Measurements from ENCODE around the gene CCDC57.

The CCDC57 gene

DNA sequence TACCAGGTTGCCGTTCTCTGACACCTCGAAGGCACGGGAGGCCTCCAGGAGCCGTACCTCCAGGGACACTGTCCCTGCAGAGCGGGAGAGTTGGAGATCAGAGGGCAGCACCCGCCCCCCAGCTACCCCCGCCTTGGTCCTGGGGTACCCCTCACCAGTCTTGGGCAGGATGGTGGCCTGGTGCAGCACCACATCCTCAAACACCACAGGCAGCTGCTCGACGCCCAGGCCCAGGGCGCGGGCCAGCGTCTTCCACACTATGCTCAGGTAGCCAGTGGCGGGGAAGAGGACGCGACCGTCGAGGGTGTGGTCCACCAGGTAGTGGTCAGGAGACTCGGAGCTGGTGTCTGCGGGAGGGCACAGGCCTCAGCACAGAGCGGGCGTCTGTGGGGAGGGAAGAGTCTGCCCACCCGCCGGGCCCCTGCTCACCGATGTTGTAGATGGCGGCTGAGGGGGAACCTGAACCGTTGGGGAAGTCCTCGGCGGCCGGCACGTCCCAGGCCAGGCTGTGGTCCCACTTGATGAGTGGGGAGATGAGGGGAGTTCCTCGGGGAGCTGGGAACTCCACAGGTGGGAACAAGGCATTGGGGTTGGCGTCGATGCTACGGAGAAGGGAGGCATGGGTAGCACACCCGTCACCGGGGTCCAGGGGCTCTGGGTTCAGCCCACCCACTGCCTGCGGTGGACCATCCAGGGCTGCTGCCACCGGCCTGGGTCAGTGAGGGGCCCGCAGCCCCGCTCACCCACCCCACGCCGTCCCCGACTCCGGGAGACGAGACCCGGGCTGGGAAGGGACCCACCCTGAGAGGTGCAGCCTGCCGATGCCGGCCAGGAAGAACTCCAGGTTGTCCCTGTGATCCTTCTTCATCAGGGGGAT is 124.4 kb downstream of the CCDC57 start:
- H4K20me1 ChIP-seq (ENCODE audit: insufficient read depth, low read length): no peaks in the 10 kb centered on the region

DNA sequence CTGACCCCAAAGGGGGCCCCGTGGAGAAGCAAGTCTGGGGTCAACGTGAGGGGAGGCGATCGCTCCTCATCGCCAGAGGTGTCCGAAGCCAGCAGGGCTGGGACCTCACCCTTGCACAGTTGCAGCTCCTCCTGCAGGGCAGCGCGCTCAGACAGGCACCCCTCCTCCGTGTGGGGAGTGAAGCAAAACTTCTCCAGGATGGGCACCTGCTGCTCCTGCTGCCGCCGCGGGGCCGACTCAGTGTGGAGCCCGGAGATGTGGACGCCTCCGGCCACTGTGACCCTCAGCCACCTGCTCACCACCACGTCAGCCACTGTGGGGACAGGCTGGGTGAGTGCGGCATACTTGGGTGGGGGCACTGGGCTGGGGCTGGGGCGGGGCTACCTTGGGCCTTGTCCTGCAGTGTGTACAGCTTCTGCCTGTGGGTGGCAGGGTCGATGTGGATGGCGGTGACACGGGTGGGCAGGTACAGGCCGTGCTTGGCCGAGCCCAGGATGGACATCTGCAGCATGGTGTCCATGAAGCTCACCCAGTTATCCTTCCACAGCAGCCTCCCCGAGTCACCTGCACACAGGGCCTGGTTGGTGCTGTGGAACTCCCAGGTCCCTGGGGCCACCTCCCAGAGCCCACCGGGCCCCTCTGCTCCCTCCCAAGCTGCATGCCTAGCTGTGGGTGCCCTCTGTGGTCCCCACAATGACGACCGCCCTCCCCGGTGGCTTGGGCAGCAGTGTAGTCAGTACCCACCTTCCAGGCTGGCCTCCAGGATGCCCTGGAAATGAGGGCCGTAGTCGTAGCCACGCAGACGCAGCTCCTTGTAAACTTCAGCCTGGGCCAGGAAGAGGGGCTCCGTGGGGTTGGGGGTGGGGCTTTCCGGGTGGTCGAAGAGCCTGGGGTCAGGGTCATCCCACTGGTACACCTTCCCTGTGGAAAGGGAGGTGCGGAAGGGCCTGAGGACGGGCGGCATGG is 125.4 kb downstream of the CCDC57 start:
- no peak overlapping the region for H3K4me2 ChIP-seq (ENCODE audit: low read depth, low read length)
- DNase-seq: no peak
- H3K4me3 ChIP-seq (ENCODE audit: low read length): no peak overlapping the region
- no peaks in the 10 kb centered on the region for H3K9me2 ChIP-seq (replicated peaks; ENCODE audit: insufficient read depth, low read length)
- peaks cover 11% of the 10 kb centered on the region for H3K36me3 ChIP-seq (replicated peaks; ENCODE audit: insufficient read depth, low read length)
- no peak overlapping the region for H2AFZ ChIP-seq (ENCODE audit: low read length)
- TF ChIP-seq EZH2 (optimal IDR thresholded peaks at IDR 0.05; ENCODE audit: low read depth, low read length) (no peak), EZH2phosphoT487 (IDR thresholded peaks at IDR 0.05; ENCODE audit: low read length) (no peak)
- TF ChIP-seq, protein P1, sequence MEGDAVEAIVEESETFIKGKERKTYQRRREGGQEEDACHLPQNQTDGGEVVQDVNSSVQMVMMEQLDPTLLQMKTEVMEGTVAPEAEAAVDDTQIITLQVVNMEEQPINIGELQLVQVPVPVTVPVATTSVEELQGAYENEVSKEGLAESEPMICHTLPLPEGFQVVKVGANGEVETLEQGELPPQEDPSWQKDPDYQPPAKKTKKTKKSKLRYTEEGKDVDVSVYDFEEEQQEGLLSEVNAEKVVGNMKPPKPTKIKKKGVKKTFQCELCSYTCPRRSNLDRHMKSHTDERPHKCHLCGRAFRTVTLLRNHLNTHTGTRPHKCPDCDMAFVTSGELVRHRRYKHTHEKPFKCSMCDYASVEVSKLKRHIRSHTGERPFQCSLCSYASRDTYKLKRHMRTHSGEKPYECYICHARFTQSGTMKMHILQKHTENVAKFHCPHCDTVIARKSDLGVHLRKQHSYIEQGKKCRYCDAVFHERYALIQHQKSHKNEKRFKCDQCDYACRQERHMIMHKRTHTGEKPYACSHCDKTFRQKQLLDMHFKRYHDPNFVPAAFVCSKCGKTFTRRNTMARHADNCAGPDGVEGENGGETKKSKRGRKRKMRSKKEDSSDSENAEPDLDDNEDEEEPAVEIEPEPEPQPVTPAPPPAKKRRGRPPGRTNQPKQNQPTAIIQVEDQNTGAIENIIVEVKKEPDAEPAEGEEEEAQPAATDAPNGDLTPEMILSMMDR (IDR thresholded peaks at IDR 0.05; ENCODE audit: low read length): no peak
- H3K9me3 ChIP-seq (replicated peaks; ENCODE audit: insufficient read depth, low read length): no peaks in the 10 kb centered on the region
- H3K4me1 ChIP-seq (ENCODE audit: low read length): no peaks in the 10 kb centered on the region
- H3K27ac ChIP-seq (ENCODE audit: low read length): no peak overlapping the region
- H4K20me1 ChIP-seq (ENCODE audit: insufficient read depth, low read length): no peaks in the 10 kb centered on the region
- H3K79me2 ChIP-seq (ENCODE audit: low read length): peaks cover 17% of the 10 kb centered on the region; the same call in 1 of the 2 replicates
- no peak overlapping the region for H3K9ac ChIP-seq (ENCODE audit: low read length)
- H3K27me3 ChIP-seq (replicated peaks; ENCODE audit: insufficient read depth, low read length): no peaks in the 10 kb centered on the region
- no peaks in the 10 kb centered on the region for H3F3A ChIP-seq (ENCODE audit: insufficient read depth, low read length)

More for the DNA sequence above, 124.4 kb downstream of the CCDC57 start:
- H3K27me3 ChIP-seq (replicated peaks; ENCODE audit: insufficient read depth, low read length): no peaks in the 10 kb centered on the region
- TF ChIP-seq, protein P1 (IDR thresholded peaks at IDR 0.05; ENCODE audit: low read length): no peak
- no peak for TF ChIP-seq EZH2phosphoT487 (IDR thresholded peaks at IDR 0.05; ENCODE audit: low read length)
- no peak for TF ChIP-seq EZH2 (optimal IDR thresholded peaks at IDR 0.05; ENCODE audit: low read depth, low read length)
- no peak overlapping the region for H3K4me3 ChIP-seq (ENCODE audit: low read length)
- peaks cover 14% of the 10 kb centered on the region for H3K36me3 ChIP-seq (replicated peaks; ENCODE audit: insufficient read depth, low read length)
- H2AFZ ChIP-seq (ENCODE audit: low read length): no peak overlapping the region
- H3K27ac ChIP-seq (ENCODE audit: low read length): no peak overlapping the region
- H3K4me2 ChIP-seq (ENCODE audit: low read depth, low read length): no peak overlapping the region
- H3F3A ChIP-seq (ENCODE audit: insufficient read depth, low read length): no peaks in the 10 kb centered on the region
- no peak for DNase-seq
- H3K4me1 ChIP-seq (ENCODE audit: low read length): no peaks in the 10 kb centered on the region
- no peaks in the 10 kb centered on the region for H3K9me3 ChIP-seq (replicated peaks; ENCODE audit: insufficient read depth, low read length)
- no peaks in the 10 kb centered on the region for H3K9me2 ChIP-seq (replicated peaks; ENCODE audit: insufficient read depth, low read length)
- H3K9ac ChIP-seq (ENCODE audit: low read length): no peak overlapping the region
- H3K79me2 ChIP-seq (ENCODE audit: low read length): peaks cover 21% of the 10 kb centered on the region

DNA sequence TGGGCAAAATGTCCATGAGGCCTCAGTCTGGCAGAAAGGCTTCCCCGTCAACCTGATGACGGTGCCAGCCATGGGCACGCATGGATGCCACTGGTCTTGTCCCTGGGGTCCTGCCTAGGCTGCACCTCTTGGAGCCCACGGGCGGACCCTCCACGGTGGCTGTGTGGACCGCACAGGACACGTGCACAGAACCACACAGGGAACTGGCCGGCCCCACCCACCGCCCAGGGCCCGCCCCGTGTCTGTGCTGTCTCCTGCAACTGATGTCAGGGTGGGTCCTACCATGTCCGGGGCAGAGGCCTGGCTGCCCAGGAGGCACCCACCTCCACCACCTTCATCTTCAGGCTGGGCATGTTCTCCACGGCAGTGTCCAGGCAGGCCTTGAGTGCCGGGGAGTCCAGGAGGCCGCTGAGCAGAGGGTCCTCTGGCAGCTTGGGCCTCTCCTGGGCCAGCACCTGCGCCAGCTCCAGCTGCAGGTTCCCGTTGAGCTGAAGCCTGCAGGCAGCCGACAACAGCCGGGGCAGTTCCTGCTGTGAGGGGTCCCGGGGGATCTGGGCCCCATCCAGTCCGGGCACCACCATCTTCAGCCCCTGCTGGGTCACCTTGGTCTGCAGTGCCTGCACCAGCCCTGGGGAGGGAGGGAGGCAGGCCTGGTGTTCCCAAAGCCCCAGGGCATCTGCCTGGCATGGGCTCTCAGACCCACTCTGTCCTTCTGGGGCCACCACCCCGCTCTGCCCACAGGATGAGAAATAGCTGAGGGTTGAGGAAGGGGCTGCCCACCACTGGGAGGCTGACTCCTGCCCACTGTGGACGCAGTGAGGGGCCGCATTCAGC is 126.5 kb downstream of the CCDC57 start:
- no peaks in the 10 kb centered on the region for H3K9me3 ChIP-seq (replicated peaks; ENCODE audit: insufficient read depth, low read length)
- no peaks in the 10 kb centered on the region for H3K27me3 ChIP-seq (replicated peaks; ENCODE audit: insufficient read depth, low read length)
- no peaks in the 10 kb centered on the region for H3K9me2 ChIP-seq (replicated peaks; ENCODE audit: insufficient read depth, low read length)
- no peaks in the 10 kb centered on the region for H4K20me1 ChIP-seq (ENCODE audit: insufficient read depth, low read length)
- TF ChIP-seq EZH2phosphoT487 (IDR thresholded peaks at IDR 0.05; ENCODE audit: low read length) (no peak), EZH2 (optimal IDR thresholded peaks at IDR 0.05; ENCODE audit: low read depth, low read length) (no peak)
- TF ChIP-seq, protein P1 (IDR thresholded peaks at IDR 0.05; ENCODE audit: low read length): no peak
- no peak overlapping the region for H3K4me3 ChIP-seq (ENCODE audit: low read length)
- no peaks in the 10 kb centered on the region for H3F3A ChIP-seq (ENCODE audit: insufficient read depth, low read length)
- H3K79me2 ChIP-seq (ENCODE audit: low read length): peaks cover 16% of the 10 kb centered on the region; the same call in 1 of the 2 replicates
- H3K4me2 ChIP-seq (ENCODE audit: low read depth, low read length): no peak overlapping the region
- no peaks in the 10 kb centered on the region for H3K4me1 ChIP-seq (ENCODE audit: low read length)
- H3K36me3 ChIP-seq (replicated peaks; ENCODE audit: insufficient read depth, low read length): peaks cover 11% of the 10 kb centered on the region
- no peak overlapping the region for H3K9ac ChIP-seq (ENCODE audit: low read length)
- DNase-seq: no peak
- H2AFZ ChIP-seq (ENCODE audit: low read length): no peak overlapping the region
- no peak overlapping the region for H3K27ac ChIP-seq (ENCODE audit: low read length)

All from MM.1S (cell line).